H9 (cell line): ENCODE measurements around the gene NRDE2. TPM values are rescaled to one million over a fixed set of nuclear protein-coding genes. Genes with fewer than 3 reads are reported as not detected.
A peak's percentile ranks its signal among the peaks of the same experiment; 100 is the strongest.

ENCODE experiments used
- DNase-seq: peaks from one replicate; pipeline ENCODE4 v3.0.0-alpha.2; 2017
- H2AFZ ChIP-seq: one replicate; pipeline ENCODE4 v1.6.1; 2013; ENCODE audit warnings: mild to moderate bottlenecking, low read length, control low read depth, moderate library complexity
- H2AK5ac ChIP-seq: 2 replicates; pipeline ENCODE4 v1.6.1; 2013; ENCODE audit warnings: low read length, control low read depth, mixed read lengths; ENCODE audit not compliant: insufficient read length
- H2BK120ac ChIP-seq: one replicate; pipeline ENCODE4 v1.6.1; 2013; ENCODE audit warnings: low read depth, mild to moderate bottlenecking, low read length, control low read depth, inconsistent platforms; ENCODE audit not compliant: poor library complexity, severe bottlenecking
- H2BK12ac ChIP-seq: 2 replicates; pipeline ENCODE4 v1.6.1; 2013; ENCODE audit warnings: low read length, control low read depth, mixed read lengths, low read depth; ENCODE audit not compliant: insufficient read length
- H2BK15ac ChIP-seq: 2 replicates; pipeline ENCODE4 v1.6.1; 2013; ENCODE audit warnings: low read depth, low read length, control low read depth
- H2BK20ac ChIP-seq: one replicate; pipeline ENCODE4 v1.6.1; 2013; ENCODE audit warnings: low read depth, mild to moderate bottlenecking, low read length, control low read depth, inconsistent platforms; ENCODE audit not compliant: poor library complexity, severe bottlenecking
- H2BK5ac ChIP-seq: 2 replicates; pipeline ENCODE4 v1.6.1; 2013; ENCODE audit warnings: low read length, control low read depth, mixed read lengths; ENCODE audit not compliant: insufficient read length
- H3K14ac ChIP-seq: 2 replicates; pipeline ENCODE4 v1.6.1; 2013; ENCODE audit warnings: low read length, control low read depth; ENCODE audit not compliant: insufficient read depth
- H3K18ac ChIP-seq: 2 replicates; pipeline ENCODE4 v1.6.1; 2013; ENCODE audit warnings: low read depth, mild to moderate bottlenecking, mixed read lengths, low read length, control low read depth; ENCODE audit not compliant: insufficient read length
- H3K23ac ChIP-seq: 2 replicates; pipeline ENCODE4 v1.6.1; 2013; ENCODE audit warnings: low read length, control low read depth, mixed read lengths, low read depth; ENCODE audit not compliant: insufficient read length
- H3K23me2 ChIP-seq: 2 replicates; pipeline ENCODE4 v1.6.1; 2013; ENCODE audit warnings: low read depth, mild to moderate bottlenecking, mixed read lengths, low read length, control low read depth; ENCODE audit not compliant: insufficient read length, poor library complexity, severe bottlenecking
- H3K27ac ChIP-seq: 2 replicates; pipeline ENCODE4 v1.5.1; 2013; ENCODE audit warnings: low read length, control low read depth, mixed read lengths, low read depth; ENCODE audit not compliant: insufficient read length
- H3K27me3 ChIP-seq: 2 replicates; pipeline ENCODE4 v1.6.1; 2013; ENCODE audit warnings: low read length, control low read depth, inconsistent platforms; ENCODE audit not compliant: insufficient read depth
- H3K4ac ChIP-seq: 2 replicates; pipeline ENCODE4 v1.6.1; 2013; ENCODE audit warnings: low read depth, mild to moderate bottlenecking, control low read depth, inconsistent platforms, low read length, moderate library complexity
- H3K4me1 ChIP-seq: 2 replicates; pipeline ENCODE4 v1.6.1; 2013; ENCODE audit warnings: low read length, control low read depth, inconsistent platforms; ENCODE audit not compliant: insufficient read depth
- H3K4me2 ChIP-seq: 2 replicates; pipeline ENCODE4 v1.6.1; 2013; ENCODE audit warnings: low read length, control low read depth, mixed read lengths; ENCODE audit not compliant: insufficient read length, insufficient read depth
- H3K56ac ChIP-seq: 2 replicates; pipeline ENCODE4 v1.6.1; 2013; ENCODE audit warnings: low read depth, mild to moderate bottlenecking, mixed read lengths, low read length, control low read depth; ENCODE audit not compliant: insufficient read length
- H3K79me1 ChIP-seq: 2 replicates; pipeline ENCODE4 v1.6.1; 2013; ENCODE audit warnings: low read depth, mild to moderate bottlenecking, moderate library complexity, low read length, control low read depth, inconsistent platforms; ENCODE audit not compliant: insufficient read depth, poor library complexity, severe bottlenecking
- H3K79me2 ChIP-seq: 2 replicates; pipeline ENCODE4 v1.6.1; 2013; ENCODE audit warnings: low read length, control low read depth, inconsistent platforms; ENCODE audit not compliant: insufficient read depth
- H3K9ac ChIP-seq: 2 replicates; pipeline ENCODE4 v1.6.1; 2013; ENCODE audit warnings: low read length, control low read depth, mixed read lengths; ENCODE audit not compliant: insufficient read length; ENCODE audit errors: extremely low read depth
- H3K9me3 ChIP-seq: one replicate; pipeline ENCODE4 v1.6.1; 2013; ENCODE audit warnings: low read depth, low read length, inconsistent platforms; ENCODE audit not compliant: control insufficient read depth
- H3T11ph ChIP-seq: one replicate; pipeline ENCODE4 v1.6.1; 2013; ENCODE audit warnings: mild to moderate bottlenecking, low read length, control low read depth, inconsistent platforms
- H4K20me1 ChIP-seq: one replicate; pipeline ENCODE4 v1.6.1; 2013; ENCODE audit not compliant: control insufficient read depth, insufficient read length, insufficient read depth
- H4K5ac ChIP-seq: 2 replicates; pipeline ENCODE4 v1.6.1; 2013; ENCODE audit warnings: low read depth, mild to moderate bottlenecking, mixed read lengths, low read length, control low read depth; ENCODE audit not compliant: insufficient read length
- H4K8ac ChIP-seq: replicated peaks from 2 replicates; pipeline ENCODE4 v1.6.1; 2013; ENCODE audit warnings: low read length, control low read depth, mixed read lengths, low read depth; ENCODE audit not compliant: insufficient read length
- H4K91ac ChIP-seq: 2 replicates; pipeline ENCODE4 v1.6.1; 2013; ENCODE audit warnings: low read depth, mild to moderate bottlenecking, moderate library complexity, mixed read lengths, low read length, control low read depth; ENCODE audit not compliant: insufficient read length
- H3K27ac Mint-ChIP-seq, 3 experiments: 2 replicates in 2 of 3; 3 replicates in 1 of 3; pipeline ENCODE4 v1.8.0; 2020 to 2021; ENCODE audit warnings: mixed read lengths in 3 of 3, mild to moderate bottlenecking in 1 of 3, moderate library complexity in 1 of 3
- H3K27me3 Mint-ChIP-seq: 2 replicates; pipeline ENCODE4 v1.8.0; 2021; ENCODE audit warnings: low read depth, mild to moderate bottlenecking, moderate library complexity, mixed read lengths
- H3K36me3 Mint-ChIP-seq, 3 experiments: 2 replicates in 2 of 3; 3 replicates in 1 of 3; pipeline ENCODE4 v1.8.0; 2020 to 2021; ENCODE audit warnings: low read depth in 3 of 3, mixed read lengths in 3 of 3; ENCODE audit not compliant: insufficient read depth in 1 of 3
- H3K4me1 Mint-ChIP-seq, 2 experiments: 2 replicates each; pipeline ENCODE4 v1.8.0; 2020; ENCODE audit warnings: mixed read lengths in 2 of 2
- H3K4me3 Mint-ChIP-seq, 2 experiments: 2 replicates in 1 of 2; 3 replicates in 1 of 2; pipeline ENCODE4 v1.8.0; 2020 to 2021; ENCODE audit warnings: mild to moderate bottlenecking in 2 of 2, mixed read lengths in 2 of 2, moderate library complexity in 1 of 2
- H3K9me3 Mint-ChIP-seq, 2 experiments: 2 replicates in 1 of 2; 3 replicates in 1 of 2; pipeline ENCODE4 v1.8.0; 2020; ENCODE audit warnings: mild to moderate bottlenecking in 2 of 2, mixed read lengths in 2 of 2, moderate library complexity in 1 of 2
- CTCF ChIP-seq: fragments of 200-600 bp; sonication (generic); conservative IDR thresholded peaks from 3 replicates; pipeline ENCODE4 v1.8.0; 2021; ENCODE audit warnings: antibody characterized with exemption, mild to moderate bottlenecking
- WGBS: extraction: QIAGEN DNeasy Blood & Tissue Kit; methylation state at CpG from one replicate; pipeline ENCODE4 v1.1.7; 2013; ENCODE audit warnings: missing lambda C conversion rate, low lambda C conversion rate, mixed read lengths; ENCODE audit not compliant: insufficient read length; ENCODE audit errors: extremely low coverage; 5-methylcytosine and 5-hydroxymethylcytosine counted together
- total RNA-seq: library from RNA; stranded (reverse); gene quantifications from 2 replicates; pipeline ENCODE4 v1.2.1, GENCODE V29; 2021

Gene NRDE2
- total RNA-seq, 1 experiment from 2014 or later = 21.2 TPM

GRCh38 chr14:90303473-90303872, 28.3 kb downstream of the NRDE2 start:
- Histone ChIP-seq H3K27ac (no peak overlapping the region), H2BK5ac (no peak overlapping the region), H3K23me2 (no peaks in the 10 kb centered on the region), H3K79me1 (no peaks in the 10 kb centered on the region), H2BK120ac (no peak overlapping the region), H3K9me3 (no peaks in the 10 kb centered on the region), H4K8ac (no peak overlapping the region), H2AK5ac (no peak overlapping the region), H4K20me1 (no peaks in the 10 kb centered on the region), H2AFZ (no peak overlapping the region), H2BK20ac (no peak overlapping the region), H3K56ac (no peak overlapping the region), H2BK12ac (no peak overlapping the region), H3K23ac (no peak overlapping the region), H4K5ac (no peak overlapping the region), H3K79me2 (no peaks in the 10 kb centered on the region), H3K18ac (no peak overlapping the region), H3K14ac (no peak overlapping the region), H4K91ac (no peak overlapping the region), H3K4me1 (peaks cover 14% of the 10 kb centered on the region; the same call in 1 of the 2 replicates), H3T11ph (no peak overlapping the region), H3K27me3 (no peaks in the 10 kb centered on the region), H3K4me2 (no peak overlapping the region), H3K9ac (no peak overlapping the region), H3K4ac (no peak overlapping the region), H2BK15ac (no peak overlapping the region)
- DNase-seq = no peak
- Mint-ChIP-seq H3K4me3 (peak overlapping the region in 1 of 2 experiments; percentile 12; a peak in 1 of 5 replicates), H3K9me3 (peaks cover 5 to 8% of the 10 kb centered on the region in 2 experiments), H3K4me1 (peaks cover 35 to 45% of the 10 kb centered on the region in 2 experiments), H3K27me3 (no peaks in the 10 kb centered on the region), H3K36me3 (peaks cover 11 to 47% (median 36%) of the 10 kb centered on the region in 3 experiments; a peak in 6 of 7 replicates), H3K27ac (peak overlapping the region in 2 of 3 experiments; percentile 20 to 68; a peak in 2 of 7 replicates)
- no peak for TF ChIP-seq CTCF
- WGBS = no CpG with 5 or more reads among the region's 4 CpGs
